ENCODE measurements around the gene HRAS. TPM values are rescaled to one million over a fixed set of nuclear protein-coding genes. Genes with fewer than 3 reads are reported as not detected.

HRAS gene
- total and polyA plus RNA-seq, 2 donors (not counting 1 experiment from before 2014, with no cell fraction given) = 63.5 to 86.0 TPM

GRCh38 chr11:569158-569885 is 33.9 kb upstream of the HRAS start:
- Mint-ChIP-seq H3K9me3 (ENCODE audit: insufficient read depth) (no peaks in the 10 kb centered on the region), H3K4me3 (peak overlapping the region; percentile 83), H3K4me1 (peaks cover 6% of the 10 kb centered on the region), H3K27me3 (peaks cover 5% of the 10 kb centered on the region), H3K27ac (peak overlapping the region; percentile 81)
- H3K4me1 ChIP-seq (ENCODE audit: control insufficient read depth in 2 of 2, insufficient read depth in 2 of 2, low read length in 2 of 2) = peaks cover 10 to 13% of the 10 kb centered on the region in 2 donors
- H3K4me2 ChIP-seq (replicated peaks; ENCODE audit: low read depth, low read length, poor library complexity, severe bottlenecking) = peak overlapping the region; percentile 97
- H3K27ac ChIP-seq (ENCODE audit: low read length in 2 of 2) = peak overlapping the region; percentile 50 to 67
- H2AFZ ChIP-seq (ENCODE audit: insufficient read depth, low read depth, low read length, poor library complexity, severe bottlenecking) = peak overlapping the region; percentile 74
- WGBS (ENCODE audit: insufficient coverage) = 48% methylated on average over 36 of the region's 36 CpGs
- TF ChIP-seq CTCF (IDR thresholded peaks at IDR 0.05) (no peak), EZH2 (IDR thresholded peaks at IDR 0.05; ENCODE audit: borderline replicate concordance, insufficient read depth, low read depth, low read length, poor library complexity, severe bottlenecking) (no peak)
- peak overlapping the region; percentile 30 to 85 (median 68) for H3K4me3 ChIP-seq (ENCODE audit: control extremely low read depth in 1 of 5, extremely low read depth in 1 of 5, insufficient read depth in 1 of 5, low read depth in 2 of 5, low read length in 4 of 5)
- DNase-seq (no peak), ATAC-seq (ENCODE audit: low read depth) (no peak)
- no peaks in the 10 kb centered on the region for H3K79me2 ChIP-seq (ENCODE audit: control insufficient read depth, insufficient read depth, low read length)
- peak overlapping the region; percentile 81 for H3K9ac ChIP-seq (ENCODE audit: low read length)
- peaks cover 0 to 9% (median 4%) of the 10 kb centered on the region in 4 experiments for H3K27me3 ChIP-seq (replicated peaks in 1 of 4; ENCODE audit: control extremely low read depth in 1 of 4, control insufficient read depth in 3 of 4, insufficient read depth in 4 of 4, low read length in 3 of 4)
- no peaks in the 10 kb centered on the region for H4K20me1 ChIP-seq (ENCODE audit: control insufficient read depth, insufficient read depth, low read length, poor library complexity, severe bottlenecking)
- no peaks in the 10 kb centered on the region for H3K36me3 ChIP-seq (replicated peaks in 1 of 2; ENCODE audit: control extremely low read depth in 1 of 2, control insufficient read depth in 1 of 2, extremely low read depth in 1 of 2, insufficient read depth in 2 of 2, low read length in 1 of 2)
- no peaks in the 10 kb centered on the region for H3K9me3 ChIP-seq (ENCODE audit: control extremely low read depth in 1 of 3, control insufficient read depth in 2 of 3, insufficient read depth in 1 of 3, low read length in 2 of 3)
- intact Hi-C loops (cut with micrococcal nuclease) = loop anchor here (2.0 to 5.0 kb wide), 4 partner anchors 33 to 128 kb away; partner anchors contain the start of genes DEAF1, LRRC56, RNH1 and TMEM80
- ChIA-PET CTCF (interaction anchor here (1.4 to 1.7 kb wide), 2 partner anchors 8 to 15 kb away, joined by 4 read pairs; no protein-coding TSS in a partner anchor), POLR2A (interaction anchor here (0.6 to 2.1 kb wide), 2 partner anchors 33 to 127 kb away, joined by 4 to 10 read pairs; partner anchors contain the start of gene HRAS)

All from B cell (primary cell).